GM18868 (cell line): Measurements from ENCODE around the gene ZNF579.
"Not testable (repeated sequence)": the region's sequence is repeated elsewhere in the genome, so short reads cannot be mapped to it uniquely, and the experiment has no call there.

Experiments
- ATAC-seq: cut with Tn5 transposase; IDR thresholded peaks from one replicate; pipeline ENCODE4 v1.9.1; 2021; ENCODE audit warnings: mild to moderate bottlenecking, moderate library complexity; ENCODE audit not compliant: unreplicated experiment

Gene ZNF579

GRCh38 chr19:55596304-55596703, 15.7 kb upstream of the ZNF579 start:
- ATAC-seq, result no peak

GRCh38 chr19:55594996-55595545, 14.4 kb upstream of the ZNF579 start:
- ATAC-seq, result no peak

- no peak for ATAC-seq
Measured at GRCh38 chr19:55593096-55593772, 12.6 kb upstream of the ZNF579 start.

GRCh38 chr19:55592391-55593090, 11.9 kb upstream of the ZNF579 start:
- no peak for ATAC-seq

- no peak for ATAC-seq
Measured at GRCh38 chr19:55591555-55591954, 10.9 kb upstream of the ZNF579 start.

- no peak for ATAC-seq
Measured at GRCh38 chr19:55590617-55591016, 10.0 kb upstream of the ZNF579 start.

- no peak for ATAC-seq
Measured at GRCh38 chr19:55590109-55590508, 9.5 kb upstream of the ZNF579 start.

GRCh38 chr19:55588738-55589137, 8.1 kb upstream of the ZNF579 start:
- ATAC-seq, result no peak

GRCh38 chr19:55586976-55587668, 6.5 kb upstream of the ZNF579 start:
- ATAC-seq, result no peak

- no peak for ATAC-seq
Measured at GRCh38 chr19:55585658-55586339, 5.2 kb upstream of the ZNF579 start.

GRCh38 chr19:55584871-55585270, 4.2 kb upstream of the ZNF579 start:
- no peak for ATAC-seq

- ATAC-seq, result not testable (repeated sequence)
Measured at GRCh38 chr19:55583897-55584296, 3.2 kb upstream of the ZNF579 start.

- not testable (repeated sequence) for ATAC-seq
Measured at GRCh38 chr19:55582284-55582683, 1.6 kb upstream of the ZNF579 start.

- ATAC-seq, result no peak
Measured at GRCh38 chr19:55581823-55582223, 1.2 kb upstream of the ZNF579 start.

- no peak for ATAC-seq
Measured at GRCh38 chr19:55581145-55581822, 636 bp upstream of the ZNF579 start.

- no peak for ATAC-seq
Measured at GRCh38 chr19:55579766-55580621, 654 bp downstream of the ZNF579 start.

GRCh38 chr19:55578761-55579747, 1.6 kb downstream of the ZNF579 start:
- ATAC-seq, result no peak

GRCh38 chr19:55578031-55578760, 2.5 kb downstream of the ZNF579 start:
- ATAC-seq, result no peak
